Measurements from ENCODE around the gene PIP5K1C.

Gene PIP5K1C, protein sequence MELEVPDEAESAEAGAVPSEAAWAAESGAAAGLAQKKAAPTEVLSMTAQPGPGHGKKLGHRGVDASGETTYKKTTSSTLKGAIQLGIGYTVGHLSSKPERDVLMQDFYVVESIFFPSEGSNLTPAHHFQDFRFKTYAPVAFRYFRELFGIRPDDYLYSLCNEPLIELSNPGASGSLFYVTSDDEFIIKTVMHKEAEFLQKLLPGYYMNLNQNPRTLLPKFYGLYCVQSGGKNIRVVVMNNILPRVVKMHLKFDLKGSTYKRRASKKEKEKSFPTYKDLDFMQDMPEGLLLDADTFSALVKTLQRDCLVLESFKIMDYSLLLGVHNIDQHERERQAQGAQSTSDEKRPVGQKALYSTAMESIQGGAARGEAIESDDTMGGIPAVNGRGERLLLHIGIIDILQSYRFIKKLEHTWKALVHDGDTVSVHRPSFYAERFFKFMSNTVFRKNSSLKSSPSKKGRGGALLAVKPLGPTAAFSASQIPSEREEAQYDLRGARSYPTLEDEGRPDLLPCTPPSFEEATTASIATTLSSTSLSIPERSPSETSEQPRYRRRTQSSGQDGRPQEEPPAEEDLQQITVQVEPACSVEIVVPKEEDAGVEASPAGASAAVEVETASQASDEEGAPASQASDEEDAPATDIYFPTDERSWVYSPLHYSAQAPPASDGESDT

DNA sequence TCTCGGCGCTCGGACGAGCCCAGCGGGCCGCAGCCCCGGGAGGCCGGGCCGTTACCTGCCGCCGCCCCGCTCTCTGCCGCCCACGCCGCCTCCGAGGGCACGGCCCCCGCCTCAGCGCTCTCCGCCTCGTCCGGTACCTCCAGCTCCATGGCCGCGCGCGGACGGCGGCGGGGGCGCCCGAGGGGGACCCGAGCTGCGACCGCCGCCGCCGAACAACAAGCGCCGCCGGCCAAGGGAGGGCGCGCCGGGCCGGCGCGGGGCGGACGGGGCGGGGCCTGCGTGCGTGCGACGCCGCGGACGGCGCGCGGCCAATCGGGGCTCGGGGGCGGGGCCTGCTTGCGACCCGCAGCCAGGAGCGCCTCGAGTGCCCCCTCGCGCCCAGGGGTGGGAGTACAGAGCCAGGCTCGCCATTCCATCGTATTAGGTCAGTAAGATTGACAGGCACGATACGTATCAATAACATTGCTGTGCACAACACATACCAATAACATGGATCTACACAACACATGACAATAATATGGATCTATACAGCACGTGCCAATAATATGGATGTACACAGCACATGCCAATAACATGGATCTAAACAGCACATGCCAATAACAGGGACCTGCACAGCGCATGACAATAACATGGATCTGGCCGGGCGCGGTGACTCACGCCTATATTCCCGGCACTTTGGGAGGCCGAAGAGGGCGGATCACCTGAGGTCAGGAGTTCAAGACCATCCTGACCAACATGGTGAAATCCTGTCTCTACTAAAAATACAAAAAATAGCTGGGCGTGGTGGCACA, at the start of gene PIP5K1C:
TSS of gene PIP5K1C (minus strand) at position 227 of the 791 bp plus-strand sequence. CDS start at position 149, 78 bp downstream.
- in situ Hi-C loops (cut with HindIII; ENCODE audit: low sequenced_read_pairs): no loop called here

DNA sequence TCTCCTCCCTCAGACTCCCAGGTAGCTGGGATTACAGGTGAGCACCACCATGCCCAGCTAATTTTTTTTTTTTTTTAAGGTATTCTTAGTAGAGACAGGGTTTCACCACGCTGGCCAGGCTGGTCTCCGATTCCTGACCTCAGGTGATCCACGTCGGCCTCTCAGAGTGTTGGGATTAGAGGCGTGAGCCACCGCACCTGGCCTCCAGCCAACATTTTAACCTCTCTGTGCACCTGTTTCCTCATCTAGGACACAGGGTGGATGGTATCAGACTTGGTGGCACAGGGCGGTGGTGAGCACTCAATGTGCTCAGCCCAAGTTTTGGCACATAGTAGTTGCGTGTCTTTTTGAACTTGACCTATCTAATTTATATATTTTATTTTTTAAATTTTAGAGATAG, 48.7 kb upstream of the PIP5K1C start:
- in situ Hi-C loops (cut with HindIII; ENCODE audit: low sequenced_read_pairs): no loop called here

DNA sequence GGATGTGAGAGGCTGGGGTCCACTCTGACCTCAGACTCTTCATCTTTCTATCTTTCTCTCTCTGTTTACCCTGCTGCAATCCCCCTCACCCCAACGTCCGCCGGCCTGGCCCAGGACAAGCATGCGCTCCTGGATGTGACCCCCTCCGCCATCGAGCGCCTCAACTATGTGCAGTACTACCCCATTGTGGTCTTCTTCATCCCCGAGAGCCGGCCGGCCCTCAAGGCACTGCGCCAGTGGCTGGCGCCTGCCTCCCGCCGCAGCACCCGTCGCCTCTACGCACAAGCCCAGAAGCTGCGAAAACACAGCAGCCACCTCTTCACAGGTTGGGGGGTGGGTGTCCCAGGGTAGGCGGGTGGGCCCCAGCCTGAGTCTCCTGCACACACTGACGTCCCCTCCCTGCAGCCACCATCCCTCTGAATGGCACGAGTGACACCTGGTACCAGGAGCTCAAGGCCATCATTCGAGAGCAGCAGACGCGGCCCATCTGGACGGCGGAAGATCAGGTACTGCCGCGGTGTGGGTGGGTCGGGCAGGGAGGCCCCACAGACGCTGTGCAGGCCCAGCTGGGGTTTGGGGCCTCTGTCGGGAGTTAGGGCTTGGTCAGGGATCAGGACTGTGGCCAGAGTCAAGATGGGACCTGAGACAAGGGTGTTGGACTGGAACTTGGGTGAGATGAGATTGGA, 46.2 kb upstream of the PIP5K1C start:
- in situ Hi-C loops (cut with HindIII; ENCODE audit: low sequenced_read_pairs): no loop called here

DNA sequence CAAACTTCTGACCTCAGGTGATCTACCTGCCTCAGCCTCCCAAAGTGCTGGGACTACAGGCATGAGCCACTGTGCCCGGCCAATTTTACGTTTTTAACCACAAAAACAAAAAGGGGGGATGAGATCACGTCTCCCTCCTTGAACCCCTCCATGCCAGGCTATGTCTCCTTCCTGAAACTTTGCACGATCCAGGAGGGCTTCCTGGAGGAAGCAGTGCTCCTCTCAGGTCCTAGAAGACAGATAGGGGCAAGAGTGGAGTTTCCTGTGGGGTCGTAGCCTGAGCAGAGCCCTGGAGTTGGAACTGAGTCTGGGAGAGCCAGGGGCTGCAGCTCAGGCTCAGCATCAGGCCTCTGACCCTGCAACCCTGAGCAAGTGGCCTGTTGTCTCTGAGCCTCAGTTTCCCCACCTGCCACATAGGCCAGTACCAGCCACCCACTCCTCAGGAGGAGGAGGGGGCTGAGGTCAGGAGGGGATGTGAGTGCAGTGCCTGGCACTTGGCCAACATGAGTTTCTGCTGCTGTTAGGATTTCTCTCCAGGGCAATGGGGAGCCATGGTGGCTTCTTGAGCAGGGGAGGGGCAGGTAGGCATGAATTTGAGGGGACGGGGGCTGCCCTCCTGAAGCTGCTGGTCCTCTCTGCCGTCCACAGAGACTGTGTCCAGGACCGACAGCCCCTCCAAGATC, 45.2 kb upstream of the PIP5K1C start:
- in situ Hi-C loops (cut with HindIII; ENCODE audit: low sequenced_read_pairs): no loop called here

DNA sequence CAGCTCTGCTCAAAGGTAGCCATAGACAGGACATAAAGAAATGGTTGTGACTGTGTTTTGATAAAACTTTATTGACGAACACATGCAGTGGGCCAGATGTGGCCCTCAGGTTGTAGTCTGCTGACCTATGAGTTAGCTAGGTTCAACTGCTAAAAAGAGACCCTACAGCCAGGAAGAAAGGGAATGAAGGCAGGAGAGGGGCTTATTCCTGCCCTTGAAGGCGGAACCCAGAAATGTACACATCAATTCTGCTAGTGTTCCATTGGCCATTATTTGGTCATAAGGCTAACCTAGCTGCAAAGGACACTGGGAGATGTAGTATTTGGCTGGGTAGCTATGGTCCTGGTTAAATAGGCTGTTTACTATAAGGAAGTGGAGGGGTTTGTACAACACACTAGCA, 43.2 kb upstream of the PIP5K1C start:
- in situ Hi-C loops (cut with HindIII; ENCODE audit: low sequenced_read_pairs): no loop called here

DNA sequence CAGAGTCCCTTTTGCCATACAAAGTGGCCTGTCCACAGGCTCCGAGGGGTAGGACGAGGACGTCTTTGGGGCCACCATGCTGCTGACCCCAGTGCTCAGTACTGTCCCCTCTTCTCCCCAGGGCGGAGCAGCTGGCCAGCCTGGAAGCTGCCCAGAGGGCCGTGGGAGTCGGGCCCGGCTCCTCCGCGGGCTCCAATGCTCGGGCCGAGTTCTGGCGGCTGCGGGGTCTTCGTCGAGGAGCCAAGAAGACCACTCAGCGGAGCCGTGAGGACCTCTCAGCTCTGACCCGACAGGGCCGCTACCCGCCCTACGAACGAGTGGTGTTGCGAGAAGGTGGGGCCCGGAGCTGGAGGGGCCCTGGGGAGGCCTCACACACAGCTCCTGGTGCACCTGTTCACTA, 40.2 kb upstream of the PIP5K1C start:
- in situ Hi-C loops (cut with HindIII; ENCODE audit: low sequenced_read_pairs): no loop called here

DNA sequence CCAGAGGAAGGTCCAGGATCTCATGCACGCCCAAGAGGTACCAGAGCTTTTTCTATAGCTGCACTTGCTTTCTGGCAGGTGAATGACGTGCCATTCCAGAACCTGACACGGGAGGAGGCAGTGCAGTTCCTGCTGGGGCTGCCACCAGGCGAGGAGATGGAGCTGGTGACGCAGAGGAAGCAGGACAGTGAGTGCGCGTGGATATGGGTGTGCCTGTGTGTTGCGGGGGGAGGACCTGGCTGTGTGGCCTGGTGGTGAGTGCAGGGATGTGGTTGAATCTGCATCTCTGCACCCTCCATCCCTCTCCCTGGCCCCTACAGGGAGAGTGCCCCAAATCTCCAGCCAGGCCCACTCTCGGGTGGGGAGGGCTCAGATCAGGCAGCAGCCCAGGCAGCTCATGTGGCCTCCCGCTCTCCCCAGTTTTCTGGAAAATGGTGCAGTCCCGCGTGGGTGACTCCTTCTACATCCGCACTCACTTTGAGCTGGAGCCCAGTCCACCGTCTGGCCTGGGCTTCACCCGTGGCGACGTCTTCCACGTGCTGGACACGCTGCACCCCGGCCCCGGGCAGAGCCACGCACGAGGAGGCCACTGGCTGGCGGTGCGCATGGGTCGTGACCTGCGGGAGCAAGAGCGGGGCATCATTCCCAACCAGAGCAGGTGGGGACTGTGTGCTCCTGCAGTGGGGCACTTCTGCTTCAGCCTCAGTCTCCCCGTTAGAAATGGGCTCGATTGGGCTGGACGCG, 38.4 kb upstream of the PIP5K1C start:
- in situ Hi-C loops (cut with HindIII; ENCODE audit: low sequenced_read_pairs): no loop called here

DNA sequence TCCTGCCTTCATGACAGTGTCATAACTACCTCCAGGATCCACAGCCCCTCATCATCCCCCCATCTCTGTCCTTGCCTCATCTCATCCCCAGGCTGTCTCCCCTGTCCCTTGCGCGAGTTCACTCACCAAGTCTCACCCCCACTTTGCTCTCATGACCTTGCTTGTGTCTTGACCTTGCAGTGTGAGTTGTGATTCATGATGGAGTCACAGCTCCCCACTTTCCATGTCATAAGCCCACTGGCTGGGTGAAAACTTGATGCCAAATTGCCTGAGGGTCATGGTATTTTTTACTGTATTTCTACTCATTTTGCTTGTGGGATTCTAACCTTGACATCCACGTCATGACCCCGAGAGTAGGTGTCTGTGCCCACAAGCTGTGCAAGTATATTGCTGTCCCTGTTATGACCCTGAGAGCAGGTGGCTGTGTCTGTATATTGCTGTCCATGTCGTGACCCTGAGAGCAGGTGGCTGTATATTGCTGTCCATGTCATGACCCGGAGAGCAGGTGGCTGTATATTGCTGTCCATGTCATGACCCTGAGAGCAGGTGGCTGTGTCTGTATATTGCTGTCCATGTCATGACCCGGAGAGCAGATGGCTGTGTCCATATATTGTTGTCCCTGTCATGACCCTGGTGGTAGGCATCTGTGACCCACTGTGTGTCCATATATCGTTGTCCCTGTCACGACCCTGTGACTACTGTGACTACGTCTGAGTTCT, 37.4 kb upstream of the PIP5K1C start:
- in situ Hi-C loops (cut with HindIII; ENCODE audit: low sequenced_read_pairs): no loop called here

DNA sequence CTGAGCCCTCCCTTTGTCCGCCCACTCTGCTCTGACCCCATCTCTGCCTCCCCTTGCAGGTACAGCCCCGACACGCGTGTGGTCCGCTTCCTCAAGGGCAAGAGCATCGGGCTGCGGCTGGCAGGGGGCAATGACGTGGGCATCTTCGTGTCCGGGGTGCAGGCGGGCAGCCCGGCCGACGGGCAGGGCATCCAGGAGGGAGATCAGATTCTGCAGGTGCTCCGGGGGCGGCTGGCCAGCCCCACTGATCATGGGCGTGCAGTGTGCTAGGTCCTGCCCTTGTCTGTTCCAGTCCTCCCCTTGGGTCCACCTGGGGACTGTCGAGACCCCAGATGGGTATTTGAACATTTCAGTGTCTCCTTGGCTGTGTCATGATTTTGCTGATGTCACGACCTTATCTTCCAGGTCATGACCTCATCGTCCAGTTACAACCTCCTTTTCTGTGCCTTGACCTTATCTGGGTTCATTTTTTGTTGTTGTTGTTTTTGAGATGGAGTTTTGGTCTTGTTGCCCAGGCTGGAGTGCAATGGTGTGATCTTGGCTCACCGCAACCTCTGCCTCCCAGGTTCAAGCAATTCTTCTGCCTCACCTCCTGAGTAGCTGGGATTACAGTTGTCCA, 35.9 kb upstream of the PIP5K1C start:
- in situ Hi-C loops (cut with HindIII; ENCODE audit: low sequenced_read_pairs): no loop called here

DNA sequence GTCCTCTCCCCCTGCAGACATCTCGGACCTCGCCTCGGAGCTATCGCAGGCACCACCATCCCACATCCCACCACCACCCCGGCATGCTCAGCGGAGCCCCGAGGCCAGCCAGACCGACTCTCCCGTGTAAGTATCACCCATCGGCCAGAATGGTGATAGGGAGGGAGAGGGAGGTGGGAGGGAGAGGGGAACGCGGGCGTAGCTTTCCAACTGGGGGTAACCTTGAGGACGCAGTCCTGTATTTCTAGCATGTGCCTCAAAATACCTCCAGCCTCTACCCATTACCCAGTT, 34.0 kb upstream of the PIP5K1C start:
- in situ Hi-C loops (cut with HindIII; ENCODE audit: low sequenced_read_pairs): no loop called here

DNA sequence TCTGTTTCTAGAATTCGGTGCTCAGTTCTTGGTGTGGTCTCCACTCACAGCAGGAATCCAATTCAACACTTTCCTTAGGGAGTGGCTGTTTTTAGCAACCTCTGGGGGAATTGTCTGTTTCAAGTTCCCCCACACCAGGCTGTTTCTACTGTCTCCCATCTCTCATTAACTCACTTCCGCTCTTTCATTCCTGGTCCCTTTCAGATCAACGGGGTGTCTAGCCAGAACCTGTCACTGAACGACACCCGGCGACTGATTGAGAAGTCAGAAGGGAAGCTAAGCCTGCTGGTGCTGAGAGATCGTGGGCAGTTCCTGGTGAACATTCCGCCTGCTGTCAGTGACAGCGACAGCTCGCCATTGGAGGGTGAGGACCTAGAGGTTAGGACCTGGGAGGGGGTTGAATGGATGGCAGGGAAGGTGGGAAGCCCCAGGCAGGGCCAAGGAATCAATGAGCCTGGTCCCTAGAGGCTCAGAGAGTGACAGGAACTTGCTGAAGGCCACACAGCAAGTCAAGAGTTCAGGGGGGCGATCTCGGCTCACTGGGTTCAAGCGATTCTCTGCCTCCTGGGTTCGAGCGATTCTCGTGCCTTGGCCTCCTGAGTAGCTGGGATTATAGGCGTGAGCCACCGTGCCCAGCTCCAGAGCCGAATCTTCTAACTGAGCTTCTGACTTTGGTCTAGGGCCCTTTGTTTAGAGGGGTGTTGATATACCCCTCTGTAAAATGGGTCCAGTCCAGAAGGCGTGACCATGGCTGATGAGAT, 33.5 kb upstream of the PIP5K1C start:
- in situ Hi-C loops (cut with HindIII; ENCODE audit: low sequenced_read_pairs): no loop called here

DNA sequence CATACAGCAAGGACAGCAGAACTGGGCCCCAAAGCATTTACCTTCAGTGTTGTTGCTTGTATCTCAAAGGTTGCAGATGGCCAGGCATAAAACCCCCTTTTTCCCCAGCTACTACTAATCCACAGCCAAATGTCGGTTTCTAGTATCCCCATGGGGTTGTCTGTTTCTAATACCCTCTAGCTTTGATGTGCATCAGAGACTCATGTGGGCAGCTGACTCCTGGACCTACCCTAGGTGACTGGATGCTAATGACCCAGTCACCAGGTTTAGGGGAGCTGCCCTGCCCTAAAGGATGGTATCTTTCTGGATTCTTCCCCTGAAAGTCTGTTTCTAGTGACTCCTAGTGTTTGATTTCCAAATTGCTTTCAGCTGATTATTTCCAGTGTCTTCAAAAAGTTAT, 31.8 kb upstream of the PIP5K1C start:
- in situ Hi-C loops (cut with HindIII; ENCODE audit: low sequenced_read_pairs): no loop called here

DNA sequence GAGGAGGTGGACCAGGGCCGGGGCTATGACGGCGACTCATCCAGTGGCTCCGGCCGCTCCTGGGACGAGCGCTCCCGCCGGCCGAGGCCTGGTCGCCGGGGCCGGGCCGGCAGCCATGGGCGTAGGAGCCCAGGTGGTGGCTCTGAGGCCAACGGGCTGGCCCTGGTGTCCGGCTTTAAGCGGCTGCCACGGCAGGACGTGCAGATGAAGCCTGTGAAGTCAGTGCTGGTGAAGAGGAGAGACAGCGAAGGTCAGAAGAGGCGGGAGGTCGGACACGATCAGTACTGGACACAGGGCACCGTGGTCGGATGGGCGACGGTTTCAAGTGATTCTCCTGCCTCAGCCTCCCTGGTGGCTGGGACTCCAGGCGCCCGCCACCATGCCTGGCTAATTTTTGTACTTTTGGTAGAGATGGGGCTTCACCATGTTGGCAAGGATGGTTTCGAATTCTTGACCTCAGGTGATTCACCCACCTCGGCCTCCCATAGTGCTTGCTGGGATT, 30.2 kb upstream of the PIP5K1C start:
- in situ Hi-C loops (cut with HindIII; ENCODE audit: low sequenced_read_pairs): no loop called here

DNA sequence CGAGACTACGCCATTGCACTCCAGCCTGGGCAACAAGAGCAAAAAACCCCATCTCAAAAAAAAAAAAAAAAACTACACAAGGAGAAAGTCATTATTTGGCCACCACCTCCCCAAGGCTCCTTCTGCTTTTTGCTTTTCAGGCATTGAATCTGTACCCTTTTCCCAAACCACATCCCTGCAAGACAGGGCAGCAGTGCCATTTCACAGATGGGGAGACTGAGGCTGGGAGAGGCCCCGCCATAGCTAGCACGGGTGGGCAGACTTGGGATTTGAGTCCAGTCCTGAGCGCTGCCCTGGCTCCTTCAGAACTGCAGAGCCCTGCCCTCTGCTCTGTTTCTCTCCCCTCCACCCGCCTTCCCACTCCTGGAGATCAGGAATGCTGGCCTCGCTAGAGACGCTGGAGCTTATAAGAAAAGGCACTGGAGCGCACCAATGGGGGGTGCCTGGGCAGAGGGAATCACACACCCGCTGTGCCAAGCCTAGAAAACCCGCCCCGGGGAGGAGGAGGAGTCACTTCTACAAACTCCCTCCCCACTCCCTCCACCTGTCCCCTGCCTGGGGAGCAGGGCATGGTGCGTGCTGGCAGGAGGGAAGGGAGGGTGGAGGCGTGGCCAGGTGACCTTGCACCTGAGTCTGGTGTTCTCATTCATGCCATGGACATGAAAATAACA, 25.5 kb upstream of the PIP5K1C start:
- in situ Hi-C loops (cut with HindIII; ENCODE audit: low sequenced_read_pairs): no loop called here

DNA sequence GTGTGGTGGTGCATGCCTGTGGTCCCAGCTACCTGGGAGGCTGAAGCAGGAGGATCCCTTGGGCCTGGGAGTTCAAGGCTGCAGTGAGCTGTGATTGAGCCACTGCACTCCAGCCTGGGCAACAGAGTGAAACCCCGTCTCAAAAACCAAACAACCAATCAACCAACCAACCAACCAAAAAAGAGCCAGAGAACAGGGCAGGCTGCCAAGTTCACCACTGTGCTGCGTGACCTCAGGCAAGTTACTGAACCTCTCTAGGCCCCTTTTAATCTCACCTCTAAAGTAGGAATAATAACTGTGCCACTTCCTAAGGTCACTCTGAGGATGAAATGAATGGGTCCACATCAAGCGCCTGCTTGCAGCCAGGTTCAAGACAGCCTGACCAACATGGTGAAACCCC, 24.9 kb upstream of the PIP5K1C start:
- in situ Hi-C loops (cut with HindIII; ENCODE audit: low sequenced_read_pairs): no loop called here

DNA sequence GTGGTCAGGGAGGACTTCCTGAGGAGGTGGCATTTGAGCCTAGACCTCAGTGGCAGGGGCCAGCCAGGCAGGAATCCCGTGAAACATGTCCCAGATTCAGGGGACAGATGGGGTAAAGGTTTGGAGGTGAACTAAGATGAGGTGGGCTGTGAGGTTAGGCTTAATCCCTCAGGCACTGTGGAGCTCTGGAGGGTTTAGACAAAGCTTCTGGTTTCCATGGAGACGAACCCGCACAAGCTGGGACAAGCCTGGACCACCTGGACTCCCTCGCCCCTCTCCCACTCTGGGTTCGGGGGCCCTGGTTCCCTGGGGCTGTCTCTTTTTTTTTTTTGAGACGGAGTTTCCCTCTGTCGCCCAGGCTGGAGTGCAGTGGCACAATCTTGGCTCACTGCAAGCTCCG, 23.6 kb upstream of the PIP5K1C start:
- in situ Hi-C loops (cut with HindIII; ENCODE audit: low sequenced_read_pairs): loop anchor here (5.0 kb wide), 3 partner anchors 33 to 83 kb away; no protein-coding TSS in a partner anchor

DNA sequence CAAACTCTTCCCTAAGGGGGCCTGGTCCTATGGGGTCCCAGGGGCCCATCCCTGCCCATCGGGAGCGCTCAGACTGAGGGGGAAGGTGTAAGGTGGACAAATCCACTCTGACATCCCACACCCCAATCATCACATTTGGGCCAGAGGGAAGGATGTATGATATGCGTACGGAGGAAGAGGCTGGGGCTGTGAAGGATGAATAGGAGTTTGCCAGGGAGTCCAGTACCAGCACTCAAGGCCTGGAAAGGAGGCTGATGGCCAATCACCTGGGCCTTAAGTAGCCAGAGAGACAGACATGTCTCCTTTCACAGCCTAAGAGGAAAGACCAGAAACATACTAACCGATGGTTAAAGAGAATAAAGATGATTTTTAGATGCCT, 22.8 kb upstream of the PIP5K1C start:
- in situ Hi-C loops (cut with HindIII; ENCODE audit: low sequenced_read_pairs): loop anchor here (5.0 kb wide), 3 partner anchors 34 to 84 kb away; no protein-coding TSS in a partner anchor
